Osteoblast (primary cell): ENCODE measurements around the gene KRT1. TPM values are rescaled to one million over a fixed set of nuclear protein-coding genes. Genes with fewer than 3 reads are reported as not detected.

ENCODE experiments used
- DNase-seq: peaks from one replicate; pipeline ENCODE4 v3.0.0; 2011; ENCODE audit warnings: low spot score, mixed read lengths; ENCODE audit not compliant: insufficient read length; ENCODE audit errors: missing footprints
- H2AFZ ChIP-seq: 2 replicates; pipeline ENCODE4 v1.6.0; 2011; ENCODE audit warnings: mild to moderate bottlenecking, low read length
- H3K27ac ChIP-seq: 2 replicates; pipeline ENCODE4 v1.5.1; 2011; ENCODE audit warnings: mild to moderate bottlenecking, low read depth, low read length, moderate library complexity
- H3K27me3 ChIP-seq: 2 replicates; pipeline ENCODE4 v1.6.0; 2012; ENCODE audit warnings: mild to moderate bottlenecking, control low read depth, inconsistent platforms, low read length, moderate library complexity; ENCODE audit not compliant: insufficient read depth
- H3K36me3 ChIP-seq: 2 replicates; pipeline ENCODE4 v1.5.1; 2011; ENCODE audit warnings: mild to moderate bottlenecking, low read length, control low read depth, moderate library complexity; ENCODE audit not compliant: insufficient read depth
- H3K4me1 ChIP-seq: 2 replicates; pipeline ENCODE4 v1.5.1; 2011; ENCODE audit warnings: mild to moderate bottlenecking, low read length, control low read depth, moderate library complexity; ENCODE audit not compliant: insufficient read depth
- H3K4me2 ChIP-seq: 2 replicates; pipeline ENCODE4 v1.6.0; 2011; ENCODE audit warnings: mild to moderate bottlenecking, low read length; ENCODE audit not compliant: insufficient read depth
- H3K4me3 ChIP-seq: fragments of 200-600 bp; sonication (generic); 3 replicates; pipeline ENCODE4 v1.5.1; 2012; ENCODE audit warnings: mild to moderate bottlenecking, low read length, inconsistent platforms; ENCODE audit not compliant: insufficient read depth
- H3K79me2 ChIP-seq: 2 replicates; pipeline ENCODE4 v1.6.0; 2012; ENCODE audit warnings: mild to moderate bottlenecking, low read length, control low read depth, inconsistent platforms; ENCODE audit not compliant: insufficient read depth
- H3K9me3 ChIP-seq: 2 replicates; pipeline ENCODE4 v1.5.1; 2011; ENCODE audit warnings: low read depth, low read length, control low read depth
- H4K20me1 ChIP-seq: 2 replicates; pipeline ENCODE4 v1.6.0; 2012; ENCODE audit warnings: mild to moderate bottlenecking, low read length, control low read depth; ENCODE audit not compliant: insufficient read depth
- total RNA-seq: library from RNA; depleted of rRNA; stranded (reverse); fragments of >200 nt; gene quantifications from 2 replicates; pipeline ENCODE4 v1.2.3, GENCODE V29; 2012
- TF ChIP-seq, protein P1 (sequence below): IDR thresholded peaks from 2 replicates; pipeline ENCODE4 v1.5.1; 2011; ENCODE audit warnings: mild to moderate bottlenecking, low read depth, low read length, moderate library complexity; ENCODE audit errors: extremely low read depth

KRT1 gene
- total RNA-seq, 1 donor: not detected

DNA sequence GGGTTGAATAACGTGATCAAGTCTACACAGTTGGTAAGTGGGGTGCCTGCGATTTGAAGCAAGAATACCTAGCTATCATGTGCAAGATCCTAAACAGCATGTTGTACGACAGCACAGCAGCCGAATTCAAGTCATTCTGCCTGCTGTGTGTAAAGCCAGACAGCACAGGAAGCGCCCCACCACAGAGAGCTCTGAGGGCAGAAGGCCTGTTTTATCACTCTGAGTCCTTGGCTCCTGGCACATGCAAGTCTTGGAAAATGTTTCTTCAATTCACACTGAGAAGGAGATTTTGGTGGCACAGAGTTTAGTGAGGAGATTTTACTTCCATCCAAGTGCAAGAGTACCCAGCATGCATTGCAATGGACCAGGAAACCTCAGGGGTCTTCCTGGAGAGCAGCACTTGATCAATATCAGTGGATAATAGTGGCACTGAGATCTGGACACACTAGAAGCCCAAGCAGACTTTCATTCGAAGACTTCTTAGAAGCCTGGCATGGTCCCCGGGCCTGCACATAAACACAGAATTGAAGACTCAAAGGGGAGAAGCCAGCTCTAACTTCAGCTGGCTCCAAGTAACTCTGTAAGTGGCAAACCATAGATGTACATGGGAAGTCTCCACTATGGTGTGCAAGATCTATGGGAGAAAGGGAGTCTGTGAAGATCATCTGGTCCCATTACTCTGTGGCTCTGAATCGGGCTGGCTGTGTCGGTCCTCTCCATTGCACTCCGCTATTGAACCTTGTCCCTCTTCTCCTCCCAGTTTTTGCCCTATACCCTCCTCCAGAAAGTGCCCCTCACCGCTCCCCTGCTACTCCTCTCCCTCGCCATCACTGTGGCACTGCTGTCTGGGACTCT lies 1.5 kb upstream of the KRT1 start:
- H3K27ac ChIP-seq: no peak overlapping the region
- no peaks in the 10 kb centered on the region for H3K4me1 ChIP-seq
- H3K9me3 ChIP-seq: no peaks in the 10 kb centered on the region
- TF ChIP-seq, protein P1, sequence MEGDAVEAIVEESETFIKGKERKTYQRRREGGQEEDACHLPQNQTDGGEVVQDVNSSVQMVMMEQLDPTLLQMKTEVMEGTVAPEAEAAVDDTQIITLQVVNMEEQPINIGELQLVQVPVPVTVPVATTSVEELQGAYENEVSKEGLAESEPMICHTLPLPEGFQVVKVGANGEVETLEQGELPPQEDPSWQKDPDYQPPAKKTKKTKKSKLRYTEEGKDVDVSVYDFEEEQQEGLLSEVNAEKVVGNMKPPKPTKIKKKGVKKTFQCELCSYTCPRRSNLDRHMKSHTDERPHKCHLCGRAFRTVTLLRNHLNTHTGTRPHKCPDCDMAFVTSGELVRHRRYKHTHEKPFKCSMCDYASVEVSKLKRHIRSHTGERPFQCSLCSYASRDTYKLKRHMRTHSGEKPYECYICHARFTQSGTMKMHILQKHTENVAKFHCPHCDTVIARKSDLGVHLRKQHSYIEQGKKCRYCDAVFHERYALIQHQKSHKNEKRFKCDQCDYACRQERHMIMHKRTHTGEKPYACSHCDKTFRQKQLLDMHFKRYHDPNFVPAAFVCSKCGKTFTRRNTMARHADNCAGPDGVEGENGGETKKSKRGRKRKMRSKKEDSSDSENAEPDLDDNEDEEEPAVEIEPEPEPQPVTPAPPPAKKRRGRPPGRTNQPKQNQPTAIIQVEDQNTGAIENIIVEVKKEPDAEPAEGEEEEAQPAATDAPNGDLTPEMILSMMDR: no peak
- no peaks in the 10 kb centered on the region for H3K79me2 ChIP-seq
- DNase-seq: no peak
- no peak overlapping the region for H2AFZ ChIP-seq
- H3K4me3 ChIP-seq: no peak overlapping the region
- no peaks in the 10 kb centered on the region for H3K36me3 ChIP-seq
- peaks cover 53% of the 10 kb centered on the region for H3K27me3 ChIP-seq
- no peak overlapping the region for H3K4me2 ChIP-seq
- H4K20me1 ChIP-seq: no peaks in the 10 kb centered on the region

DNA sequence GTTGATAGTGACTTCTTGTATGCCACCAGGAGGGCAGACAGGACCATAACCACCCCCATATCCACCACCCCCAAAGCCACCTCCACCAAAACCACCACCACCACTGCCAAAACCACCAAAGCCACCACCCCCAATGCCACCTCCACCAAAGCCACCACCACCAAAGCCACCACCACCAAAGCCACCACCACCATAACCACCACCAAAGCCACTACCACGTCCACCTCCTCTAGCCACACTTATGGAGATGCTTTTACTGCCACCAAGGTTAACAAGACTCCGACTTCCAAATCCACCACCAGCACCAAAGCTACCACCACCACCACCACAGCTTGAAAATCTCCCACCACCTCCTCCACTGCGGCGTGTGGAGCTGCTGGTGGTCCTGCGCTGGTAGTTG lies 332 bp downstream of the KRT1 start:
- peaks cover 50% of the 10 kb centered on the region for H3K27me3 ChIP-seq
- H3K79me2 ChIP-seq: no peaks in the 10 kb centered on the region
- no peaks in the 10 kb centered on the region for H3K4me1 ChIP-seq
- no peaks in the 10 kb centered on the region for H4K20me1 ChIP-seq
- H3K4me3 ChIP-seq: no peak overlapping the region
- TF ChIP-seq, protein P1: no peak
- H3K36me3 ChIP-seq: no peaks in the 10 kb centered on the region
- H3K27ac ChIP-seq: no peak overlapping the region
- DNase-seq: no peak
- no peak overlapping the region for H2AFZ ChIP-seq
- no peak overlapping the region for H3K4me2 ChIP-seq
- no peaks in the 10 kb centered on the region for H3K9me3 ChIP-seq

DNA sequence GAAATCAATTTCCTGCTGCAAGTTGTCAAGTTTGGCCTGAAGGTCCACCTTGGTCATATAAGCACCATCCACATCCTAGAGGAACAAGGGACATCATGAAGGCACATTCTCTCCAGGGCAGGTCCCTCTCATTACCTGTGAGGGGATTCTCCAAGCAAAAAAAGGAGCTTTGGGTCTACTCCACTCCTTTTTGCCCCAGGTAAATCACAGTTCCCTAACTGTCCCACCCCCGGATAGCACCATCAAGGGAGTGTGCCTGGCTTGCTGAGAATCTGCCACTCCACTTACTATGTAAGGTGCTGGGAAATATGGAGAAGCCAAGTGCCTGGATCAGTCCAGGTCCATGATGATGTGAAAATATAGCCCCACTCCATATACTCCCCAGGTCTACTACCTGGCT lies 2.5 kb downstream of the KRT1 start:
- TF ChIP-seq, protein P1: no peak

DNA sequence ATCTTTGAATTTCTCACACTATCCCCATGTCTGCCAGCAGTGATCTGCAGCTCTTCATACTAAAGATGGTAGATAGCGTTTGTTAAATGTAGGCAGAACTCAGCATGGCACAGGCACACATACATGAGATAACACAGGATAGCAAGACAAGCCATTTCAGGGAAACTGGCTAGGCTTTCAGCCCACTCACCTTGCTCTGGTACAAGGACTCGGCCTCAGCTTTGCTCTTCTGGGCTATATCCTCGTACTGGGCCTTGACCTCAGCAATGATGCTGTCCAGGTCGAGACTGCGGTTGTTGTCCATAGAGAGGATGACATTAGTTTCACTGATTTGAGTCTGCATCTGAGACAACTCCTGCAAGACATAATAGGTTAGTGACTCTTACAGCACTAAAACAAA lies 3.1 kb downstream of the KRT1 start:
- H3K79me2 ChIP-seq: no peaks in the 10 kb centered on the region
- H4K20me1 ChIP-seq: no peaks in the 10 kb centered on the region
- H3K27ac ChIP-seq: no peak overlapping the region
- H3K9me3 ChIP-seq: no peaks in the 10 kb centered on the region
- no peak overlapping the region for H3K4me2 ChIP-seq
- H3K27me3 ChIP-seq: peaks cover 49% of the 10 kb centered on the region
- no peak for DNase-seq
- no peak overlapping the region for H3K4me3 ChIP-seq
- H3K36me3 ChIP-seq: no peaks in the 10 kb centered on the region
- H2AFZ ChIP-seq: no peak overlapping the region
- TF ChIP-seq, protein P1: no peak
- H3K4me1 ChIP-seq: no peaks in the 10 kb centered on the region

More for the DNA sequence above, 2.5 kb downstream of the KRT1 start:
- H3K9me3 ChIP-seq: no peaks in the 10 kb centered on the region
- H3K4me1 ChIP-seq: no peaks in the 10 kb centered on the region
- H3K27me3 ChIP-seq: peaks cover 49% of the 10 kb centered on the region
- no peaks in the 10 kb centered on the region for H4K20me1 ChIP-seq
- no peak overlapping the region for H3K4me2 ChIP-seq
- no peak overlapping the region for H2AFZ ChIP-seq
- H3K36me3 ChIP-seq: no peaks in the 10 kb centered on the region
- H3K27ac ChIP-seq: no peak overlapping the region
- no peak overlapping the region for H3K4me3 ChIP-seq
- DNase-seq: no peak
- H3K79me2 ChIP-seq: no peaks in the 10 kb centered on the region
